Panc1 (cell line): ENCODE results near the gene FBXW11. TPM values are rescaled to one million over a fixed set of nuclear protein-coding genes. Genes with fewer than 3 reads are reported as not detected.
A peak's percentile ranks its signal among the peaks of the same experiment; 100 is the strongest.

Experiments
- ATAC-seq: fragments of 200-7000 bp; cut with Tn5 transposase; 2 replicates; pipeline ENCODE4 v1.9.1; 2020; ENCODE audit warnings: mild to moderate bottlenecking, moderate library complexity
- BruUV-seq: library from RNA; stranded (reverse); fragments of 400-500 nt; replicated peaks from 2 replicates; lab custom pipeline; 2021; lab: Mats Ljungman, UMichigan
- CTCF ChIA-PET: fragments of 300-600 bp; sonication (Branson Sonifier 250); formaldehyde crosslinking; loops from one replicate; lab custom pipeline; 2022; ENCODE audit warnings: antibody characterized with exemption; lab: Charles Lee
- POLR2A ChIA-PET: fragments of 300-600 bp; sonication (Branson Sonifier 250); formaldehyde crosslinking; loops from one replicate; lab custom pipeline; 2022; ENCODE audit warnings: antibody characterized with exemption; lab: Charles Lee
- DNase-seq: peaks from one replicate; pipeline ENCODE4 v3.0.0-alpha.2; 2010; ENCODE audit warnings: low read depth, low spot score
- H3K27ac ChIP-seq: 2 replicates; pipeline ENCODE4 v1.5.1; 2011; ENCODE audit warnings: mild to moderate bottlenecking, low read length, inconsistent platforms
- H3K27me3 ChIP-seq: fragments of 200-500 bp; sonication (Bioruptor generic); 2 replicates; pipeline ENCODE4 v1.6.0; 2014; ENCODE audit warnings: low read length, inconsistent platforms; ENCODE audit not compliant: control insufficient read depth, insufficient read depth
- H3K36me3 ChIP-seq: fragments of 200-500 bp; sonication (Bioruptor generic); 2 replicates; pipeline ENCODE4 v1.5.1; 2014; ENCODE audit warnings: inconsistent platforms, mild to moderate bottlenecking, low read length, moderate library complexity; ENCODE audit not compliant: control insufficient read depth, insufficient read depth
- H3K4me1 ChIP-seq: 2 replicates; pipeline ENCODE4 v1.5.1; 2011; ENCODE audit warnings: inconsistent platforms, mild to moderate bottlenecking, low read length, moderate library complexity; ENCODE audit not compliant: control insufficient read depth, insufficient read depth
- H3K4me3 ChIP-seq, 2 experiments: 2 replicates each; pipeline ENCODE4 v1.5.1; 2011 to 2012; ENCODE audit warnings: low read depth in 2 of 2, low read length in 2 of 2, mild to moderate bottlenecking in 2 of 2, inconsistent platforms in 1 of 2, moderate library complexity in 1 of 2
- H3K9me3 ChIP-seq: fragments of 200-500 bp; sonication (Bioruptor generic); 2 replicates; pipeline ENCODE4 v1.5.1; 2014; ENCODE audit warnings: low read depth, mild to moderate bottlenecking, inconsistent platforms, low read length, moderate library complexity; ENCODE audit not compliant: control insufficient read depth, insufficient read depth
- CTCF ChIP-seq: fragments of 450-650 bp; IDR thresholded peaks from 2 replicates; pipeline ENCODE4 v1.5.1; 2017; ENCODE audit warnings: mild to moderate bottlenecking
- POLR2AphosphoS5 ChIP-seq: IDR thresholded peaks from 2 replicates; pipeline ENCODE4 v1.6.1; 2012; ENCODE audit warnings: mild to moderate bottlenecking, low read depth, low read length, moderate library complexity
- REST ChIP-seq, 2 experiments: IDR thresholded peaks; 2 replicates each; pipeline ENCODE4 v1.6.1; 2011 to 2012; ENCODE audit warnings: low read depth in 2 of 2, control low read depth in 1 of 2, low read length in 1 of 2, mild to moderate bottlenecking in 1 of 2, moderate library complexity in 1 of 2; ENCODE audit not compliant: insufficient read depth in 1 of 2
- SIN3A ChIP-seq: IDR thresholded peaks from 2 replicates; pipeline ENCODE4 v1.6.1; 2012; ENCODE audit warnings: low read depth, mild to moderate bottlenecking, low read length, moderate library complexity, borderline replicate concordance; ENCODE audit not compliant: insufficient read depth
- TCF7L2 ChIP-seq: IDR thresholded peaks from 2 replicates; pipeline ENCODE4 v1.6.1; 2011; ENCODE audit warnings: mild to moderate bottlenecking, low read depth, low read length, inconsistent platforms
- in situ Hi-C: cut with HindIII; loops from 2 replicates; pipeline ENCODE4 v1.10.0; 2016; ENCODE audit warnings: low sequenced_read_pairs, low pct_unique_long_range_greater_than_20kb
- intact Hi-C: fragments of 100-400 bp; cut with micrococcal nuclease; formaldehyde crosslinking; loops from one replicate; pipeline ENCODE4 v1.10.0; 2022; ENCODE audit not compliant: unreplicated experiment
- total RNA-seq: library from RNA; stranded (reverse); gene quantifications from one replicate; pipeline ENCODE4 v1.2.1, GENCODE V29; 2021; ENCODE audit not compliant: unreplicated experiment

Gene FBXW11
- total RNA-seq, 1 experiment from 2014 or later, result 111 TPM

DNA sequence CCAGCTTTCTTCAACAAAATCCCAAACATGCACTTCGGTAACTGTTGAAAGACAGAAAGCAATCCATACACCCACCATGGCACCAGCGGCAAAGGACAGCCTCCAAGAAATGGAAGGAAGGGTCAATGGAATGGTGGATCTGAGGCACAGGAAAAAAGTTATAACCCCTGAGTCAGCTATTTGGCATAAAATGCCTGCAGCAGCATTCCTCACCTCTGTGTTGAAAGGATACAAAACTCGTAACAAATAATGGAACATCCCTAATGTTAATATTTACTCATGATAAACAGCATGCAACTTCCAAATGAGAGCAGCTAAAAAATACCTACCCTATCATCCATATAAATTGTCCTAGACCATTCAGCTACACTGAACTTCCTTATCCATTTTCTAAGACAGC, 9.4 kb downstream of the FBXW11 start:
- peak; percentile 28; the same call in 1 of the 2 replicates for ATAC-seq
- CTCF ChIA-PET, result no interaction called here
- no peak for DNase-seq

DNA sequence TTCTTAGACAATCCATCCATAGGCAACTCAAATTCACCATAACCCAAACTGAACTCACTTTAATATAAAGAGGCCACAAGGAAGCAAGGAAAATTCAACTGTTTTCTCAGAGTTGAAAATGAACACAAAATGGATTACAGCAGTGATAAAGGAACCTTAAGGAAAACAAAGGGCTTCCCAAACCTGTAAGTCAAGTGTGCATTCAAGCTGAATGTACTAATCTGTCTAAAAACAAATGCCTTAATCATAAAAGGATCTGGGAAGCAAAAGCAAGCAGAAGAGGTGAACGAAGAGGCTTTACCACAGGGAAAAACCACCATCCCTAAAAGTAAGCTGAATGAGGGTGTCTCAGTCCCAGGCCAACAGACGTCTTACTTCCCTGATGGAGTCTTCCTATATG, 13.6 kb downstream of the FBXW11 start:
- no peak for TF ChIP-seq TCF7L2
- no peak for TF ChIP-seq CTCF
- TF ChIP-seq SIN3A, result no peak
- no peak for TF ChIP-seq REST (IDR thresholded peaks at IDR 0.05; ENCODE audit: insufficient read depth in 1 of 2, low read depth in 2 of 2, low read length in 1 of 2)
- no peak for TF ChIP-seq POLR2AphosphoS5
- Histone ChIP-seq H3K4me3 (no peak overlapping the region), H3K27me3 (no peaks in the 10 kb centered on the region), H3K9me3 (no peaks in the 10 kb centered on the region), H3K27ac (peak overlapping the region; percentile 60; the same call in 1 of the 2 replicates), H3K36me3 (no peaks in the 10 kb centered on the region), H3K4me1 (peaks cover 42% of the 10 kb centered on the region)
- BruUV-seq, result no TSS peak
- no peak for DNase-seq
- CTCF ChIA-PET, result no interaction called here
- intact Hi-C loops (no loop called here), in situ Hi-C loops (no loop called here)
- POLR2A ChIA-PET, result interaction anchor here (1.7 kb wide), 1 partner anchor 14 kb away, joined by 12 read pairs; the partner anchor contains the start of gene FBXW11
- ATAC-seq, result no peak

More for the DNA sequence above, 9.4 kb downstream of the FBXW11 start:
- POLR2A ChIA-PET, result no interaction called here
- in situ Hi-C loops (no loop called here), intact Hi-C loops (no loop called here)
- H3K4me3 ChIP-seq, result no peak overlapping the region
- no peaks in the 10 kb centered on the region for H3K27me3 ChIP-seq
- no peak for TF ChIP-seq TCF7L2
- TF ChIP-seq POLR2AphosphoS5, result no peak
- TF ChIP-seq CTCF, result no peak
- no peak for TF ChIP-seq SIN3A
- no peak for TF ChIP-seq REST (IDR thresholded peaks at IDR 0.05; ENCODE audit: insufficient read depth in 1 of 2, low read depth in 2 of 2, low read length in 1 of 2)
- H3K9me3 ChIP-seq, result no peaks in the 10 kb centered on the region
- peaks cover 46% of the 10 kb centered on the region for H3K4me1 ChIP-seq
- H3K36me3 ChIP-seq, result no peaks in the 10 kb centered on the region
- BruUV-seq, result no TSS peak
- H3K27ac ChIP-seq, result peak overlapping the region; percentile 1
